Muscle of leg (tissue), 11 donors: ENCODE measurements around the gene RPL11. TPM values are rescaled to one million over a fixed set of nuclear protein-coding genes. Genes with fewer than 3 reads are reported as not detected.
A peak's percentile ranks its signal among the peaks of the same experiment; 100 is the strongest.
"Not testable (repeated sequence)": the region's sequence is repeated elsewhere in the genome, so short reads cannot be mapped to it uniquely, and the experiment has no call there.

Source experiments
- DNase-seq: peaks from one replicate; pipeline ENCODE4 v3.0.0; 2013
- H3K27ac ChIP-seq: one replicate; pipeline ENCODE4 v1.5.1; 2013; ENCODE audit warnings: mild to moderate bottlenecking, low read length, control low read depth
- H3K27me3 ChIP-seq: one replicate; pipeline ENCODE4 v1.6.1; 2013; ENCODE audit warnings: low read length; ENCODE audit not compliant: control insufficient read depth, insufficient read depth
- H3K36me3 ChIP-seq: one replicate; pipeline ENCODE4 v1.6.1; 2013; ENCODE audit warnings: low read length; ENCODE audit not compliant: control insufficient read depth, insufficient read depth
- H3K4me1 ChIP-seq: one replicate; pipeline ENCODE4 v1.6.1; 2013; ENCODE audit warnings: low read length; ENCODE audit not compliant: control insufficient read depth, insufficient read depth
- H3K4me3 ChIP-seq: one replicate; pipeline ENCODE4 v1.5.1; 2013; ENCODE audit warnings: low read length, control low read depth
- H3K9me3 ChIP-seq: replicated peaks from 2 replicates; pipeline ENCODE4 v1.6.1; 2013; ENCODE audit warnings: low read depth, low read length; ENCODE audit not compliant: control insufficient read depth
- WGBS: methylation state at CpG from one replicate; pipeline ENCODE4 v1.1.5; 2013; ENCODE audit warnings: missing lambda C conversion rate; ENCODE audit not compliant: insufficient coverage; 5-methylcytosine and 5-hydroxymethylcytosine counted together
- polyA plus RNA-seq, 8 donors: library from polyadenylated mRNA; unstranded; fragments of 120-200 nt; gene quantifications; one replicate each; pipeline versions ENCODE4 v1.2.1 to v1.2.3, GENCODE V29; 2013; ENCODE audit warnings: inconsistent platforms in 1 of 8, low replicate concordance in 1 of 8; ENCODE audit not compliant: insufficient read length in 8 of 8, insufficient read depth in 1 of 8
- total RNA-seq: library from RNA; stranded (reverse); fragments of 120-200 nt; gene quantifications from one replicate; pipeline ENCODE4 v1.2.4, GENCODE V29; 2013

The RPL11 gene
- total and polyA plus RNA-seq, 9 donors, result 2,763 to 3,658 (median 3,093) TPM

DNA sequence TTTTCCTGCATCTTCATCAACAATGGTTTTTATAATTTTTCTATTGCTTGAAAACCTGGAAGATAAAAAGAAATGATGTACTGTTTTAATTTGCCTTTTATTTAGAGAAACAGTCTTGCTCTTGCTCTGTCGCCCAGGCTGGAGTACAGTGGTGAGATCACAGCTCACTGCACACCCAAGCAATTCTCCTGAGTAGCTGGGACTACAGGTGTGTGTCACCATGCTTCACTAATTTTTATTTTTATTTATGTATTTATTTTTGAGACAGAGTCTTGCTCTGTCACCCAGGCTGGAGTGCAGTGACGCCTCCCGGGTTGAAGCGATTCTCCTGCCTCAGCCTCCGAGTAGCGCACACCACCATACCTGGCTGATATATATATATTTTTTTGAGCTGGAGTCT, 43.0 kb upstream of the RPL11 start:
- Histone ChIP-seq H3K4me1 (peaks cover 19% of the 10 kb centered on the region), H3K27ac (no peak overlapping the region), H3K27me3 (peaks cover 4% of the 10 kb centered on the region), H3K9me3 (peaks cover 4% of the 10 kb centered on the region), H3K36me3 (no peaks in the 10 kb centered on the region), H3K4me3 (no peak overlapping the region)
- WGBS, result no CpG with 5 or more reads among the region's 6 CpGs
- no peak for DNase-seq

DNA sequence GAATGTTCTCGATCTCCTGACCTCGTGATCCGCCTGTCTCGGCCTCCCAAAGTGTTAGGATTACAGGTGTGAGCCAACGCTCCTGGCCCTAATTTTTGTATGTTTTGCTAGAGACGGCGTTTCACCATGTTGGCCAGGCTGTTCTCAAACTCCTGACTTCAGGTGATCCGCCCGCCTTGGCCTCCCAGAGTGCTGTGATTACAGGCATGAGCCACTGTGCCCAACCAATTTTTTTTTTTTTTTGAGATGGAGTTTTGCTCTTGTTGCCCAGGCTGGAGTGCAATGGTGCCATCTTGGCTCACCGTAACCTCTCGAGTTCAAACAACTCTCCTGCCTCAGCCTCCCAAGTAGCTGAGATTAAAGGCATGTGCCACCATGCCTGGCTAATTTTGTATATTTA, 42.4 kb upstream of the RPL11 start:
- 85% methylated on average over 7 of the region's 11 CpGs for WGBS
- H3K27ac ChIP-seq, H3K4me3 ChIP-seq, DNase-seq, H3K9me3 ChIP-seq, H3K36me3 ChIP-seq, H3K27me3 ChIP-seq: not testable (repeated sequence)
- peaks cover 13% of the 10 kb centered on the region for H3K4me1 ChIP-seq

DNA sequence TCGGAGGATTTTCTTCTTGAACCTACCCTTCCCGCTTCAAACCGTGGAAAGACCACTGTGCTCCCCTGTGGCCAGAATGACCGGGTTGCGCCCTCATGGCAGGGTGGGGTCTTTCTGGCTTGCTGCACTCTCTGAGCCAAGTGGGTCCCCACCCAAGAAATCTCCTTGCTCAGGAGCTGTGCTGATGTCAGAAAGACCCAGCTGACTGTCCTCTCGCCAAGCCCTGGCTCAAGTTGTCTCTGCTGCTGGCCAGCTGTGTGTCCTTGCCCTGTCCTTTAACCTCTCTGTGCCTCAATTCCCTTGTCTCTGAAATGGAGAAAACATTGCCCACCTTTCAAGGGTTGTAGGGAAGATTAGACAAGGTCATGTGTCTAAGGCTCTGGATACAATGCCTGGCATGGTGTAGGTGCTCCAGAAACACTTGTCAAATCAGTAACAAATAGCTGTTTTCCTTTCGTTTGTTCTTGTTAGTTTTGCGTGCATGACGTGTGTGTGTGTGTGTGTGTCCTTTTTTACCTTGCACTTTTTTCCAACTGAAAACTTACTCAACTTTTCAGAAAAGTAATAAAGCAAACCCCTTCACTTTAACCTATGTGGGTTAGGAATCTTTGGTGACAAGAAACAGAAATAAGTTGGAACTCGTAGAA, 41.1 kb upstream of the RPL11 start:
- Histone ChIP-seq H3K36me3 (no peaks in the 10 kb centered on the region), H3K4me3 (no peak overlapping the region), H3K9me3 (no peaks in the 10 kb centered on the region), H3K27ac (peak overlapping the region; percentile 35), H3K27me3 (peaks cover 4% of the 10 kb centered on the region), H3K4me1 (peaks cover 7% of the 10 kb centered on the region)
- DNase-seq, result peak; percentile 82
- 44% methylated on average over 4 of the region's 10 CpGs for WGBS

DNA sequence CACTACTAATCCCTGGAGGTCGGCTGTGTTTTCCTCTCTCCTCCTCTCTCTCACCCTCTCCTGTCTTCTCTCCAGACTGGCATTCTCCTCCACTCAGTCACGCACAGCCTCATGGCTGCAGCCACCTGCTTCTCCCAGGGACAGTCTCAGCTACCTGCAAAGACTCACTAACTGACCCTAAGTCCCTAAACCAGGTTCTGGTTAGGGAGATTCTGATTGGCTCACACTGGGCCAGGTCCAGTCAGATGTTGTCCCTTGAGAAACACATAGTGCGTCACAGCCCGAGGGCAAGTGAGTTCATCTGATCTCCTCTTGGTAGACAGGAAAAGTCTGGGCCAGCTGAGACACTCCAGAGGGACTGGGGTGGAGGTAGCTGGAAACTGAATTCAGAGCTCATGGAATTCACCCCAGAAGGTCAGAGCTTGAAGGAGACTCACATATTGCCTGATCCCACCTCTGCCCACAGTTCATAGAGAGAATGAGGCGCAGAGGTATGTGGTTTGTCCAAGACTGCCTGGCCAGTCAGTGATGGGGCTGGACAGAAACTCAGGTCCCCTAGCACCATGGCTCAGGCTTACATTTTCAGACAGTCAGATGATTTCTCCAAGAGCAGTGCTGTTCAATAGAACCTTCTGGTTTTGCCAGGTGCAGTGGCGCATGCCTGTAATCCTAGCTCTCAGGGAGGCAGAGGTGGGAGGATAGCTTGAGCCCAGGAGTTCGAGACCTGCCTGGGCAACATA, 40.4 kb upstream of the RPL11 start:
- Histone ChIP-seq H3K27me3 (peaks cover 4% of the 10 kb centered on the region), H3K9me3 (no peaks in the 10 kb centered on the region), H3K36me3 (no peaks in the 10 kb centered on the region), H3K4me1 (peaks cover 7% of the 10 kb centered on the region), H3K4me3 (no peak overlapping the region), H3K27ac (no peak overlapping the region)
- DNase-seq, result peak; percentile 48
- 36% methylated on average over 5 of the region's 7 CpGs for WGBS

DNA sequence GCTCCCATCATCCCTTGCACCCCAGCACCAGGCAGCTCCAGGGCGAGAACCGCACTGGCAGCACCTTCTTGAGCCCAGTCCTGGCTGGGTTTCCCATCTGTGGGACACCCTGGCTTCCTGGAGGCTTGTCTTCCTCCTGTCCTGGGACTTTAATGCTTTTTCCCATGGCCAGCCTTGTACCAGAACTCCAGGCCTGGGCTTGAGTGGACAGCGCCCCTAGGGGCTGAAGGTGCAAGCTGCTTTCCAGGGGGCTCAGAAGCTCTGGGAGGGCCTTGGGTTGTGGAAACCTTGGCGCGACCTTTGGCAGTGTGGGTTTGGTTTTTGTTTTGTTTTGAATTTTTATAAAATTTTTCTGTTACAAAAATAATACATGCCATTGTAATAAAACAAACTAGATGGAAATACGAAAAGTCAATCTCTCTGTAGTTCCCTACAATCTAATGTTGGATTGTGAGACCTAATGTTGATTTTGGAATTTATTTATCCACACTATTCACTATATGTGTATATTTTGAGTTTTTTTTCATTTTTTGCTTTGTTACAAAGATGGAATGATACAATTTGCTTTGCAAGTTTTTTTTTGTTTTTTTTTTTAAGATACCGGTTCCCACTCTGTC, 33.8 kb upstream of the RPL11 start:
- Histone ChIP-seq H3K4me1 (no peaks in the 10 kb centered on the region), H3K4me3 (no peak overlapping the region), H3K27me3 (no peaks in the 10 kb centered on the region), H3K9me3 (no peaks in the 10 kb centered on the region), H3K27ac (no peak overlapping the region), H3K36me3 (no peaks in the 10 kb centered on the region)
- peak; percentile 47 for DNase-seq
- WGBS, result 20% methylated on average over 2 of the region's 7 CpGs

DNA sequence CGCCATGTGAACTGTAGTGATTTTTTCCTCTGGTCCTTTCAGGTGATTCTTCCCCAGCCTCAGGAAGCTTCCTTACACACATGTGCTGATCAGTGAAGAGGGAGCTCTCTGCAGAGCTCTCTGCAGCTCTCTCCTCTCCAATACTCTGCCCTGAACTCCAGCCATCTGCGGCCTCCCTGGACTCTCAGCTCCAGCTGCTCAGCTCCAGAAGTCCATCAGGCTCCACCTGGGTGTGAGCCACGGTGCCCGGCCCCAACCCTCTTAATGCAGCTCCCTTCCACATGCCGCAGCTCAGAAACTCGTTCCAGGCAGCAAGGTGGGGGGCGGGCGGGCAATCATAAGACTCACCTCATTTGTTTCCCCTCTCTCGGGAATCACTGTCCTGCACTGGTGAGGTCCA, 30.9 kb upstream of the RPL11 start:
- Histone ChIP-seq H3K4me1 (no peaks in the 10 kb centered on the region), H3K4me3 (no peak overlapping the region), H3K9me3 (no peaks in the 10 kb centered on the region), H3K27ac (no peak overlapping the region), H3K27me3 (no peaks in the 10 kb centered on the region), H3K36me3 (no peaks in the 10 kb centered on the region)
- DNase-seq, result peak; percentile 17
- 45% methylated on average over 8 of the region's 9 CpGs for WGBS

DNA sequence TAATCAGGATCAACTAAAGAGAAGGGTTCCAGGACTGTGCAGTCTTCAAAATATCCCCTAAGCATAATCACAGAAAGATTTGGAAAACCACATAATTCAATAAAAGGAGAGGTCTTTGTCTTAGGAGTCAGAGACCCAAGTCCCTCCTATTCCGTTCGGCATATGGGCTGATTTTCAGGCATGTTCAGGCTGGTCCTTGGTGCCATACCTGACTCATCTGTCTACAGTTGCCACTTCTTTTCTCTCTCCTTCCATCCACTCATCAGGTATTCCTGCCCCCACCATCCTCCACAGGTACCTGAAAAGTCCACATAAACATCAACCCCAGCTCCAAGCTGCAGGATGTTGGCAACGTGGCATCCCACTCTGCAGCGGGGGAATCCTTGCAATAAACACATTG, 29.7 kb upstream of the RPL11 start:
- WGBS, result 90% methylated on average over 2 of the region's 4 CpGs
- no peak overlapping the region for H3K4me3 ChIP-seq
- no peak for DNase-seq
- H3K36me3 ChIP-seq, result no peaks in the 10 kb centered on the region
- no peaks in the 10 kb centered on the region for H3K4me1 ChIP-seq
- no peaks in the 10 kb centered on the region for H3K27me3 ChIP-seq
- no peak overlapping the region for H3K27ac ChIP-seq
- no peaks in the 10 kb centered on the region for H3K9me3 ChIP-seq

DNA sequence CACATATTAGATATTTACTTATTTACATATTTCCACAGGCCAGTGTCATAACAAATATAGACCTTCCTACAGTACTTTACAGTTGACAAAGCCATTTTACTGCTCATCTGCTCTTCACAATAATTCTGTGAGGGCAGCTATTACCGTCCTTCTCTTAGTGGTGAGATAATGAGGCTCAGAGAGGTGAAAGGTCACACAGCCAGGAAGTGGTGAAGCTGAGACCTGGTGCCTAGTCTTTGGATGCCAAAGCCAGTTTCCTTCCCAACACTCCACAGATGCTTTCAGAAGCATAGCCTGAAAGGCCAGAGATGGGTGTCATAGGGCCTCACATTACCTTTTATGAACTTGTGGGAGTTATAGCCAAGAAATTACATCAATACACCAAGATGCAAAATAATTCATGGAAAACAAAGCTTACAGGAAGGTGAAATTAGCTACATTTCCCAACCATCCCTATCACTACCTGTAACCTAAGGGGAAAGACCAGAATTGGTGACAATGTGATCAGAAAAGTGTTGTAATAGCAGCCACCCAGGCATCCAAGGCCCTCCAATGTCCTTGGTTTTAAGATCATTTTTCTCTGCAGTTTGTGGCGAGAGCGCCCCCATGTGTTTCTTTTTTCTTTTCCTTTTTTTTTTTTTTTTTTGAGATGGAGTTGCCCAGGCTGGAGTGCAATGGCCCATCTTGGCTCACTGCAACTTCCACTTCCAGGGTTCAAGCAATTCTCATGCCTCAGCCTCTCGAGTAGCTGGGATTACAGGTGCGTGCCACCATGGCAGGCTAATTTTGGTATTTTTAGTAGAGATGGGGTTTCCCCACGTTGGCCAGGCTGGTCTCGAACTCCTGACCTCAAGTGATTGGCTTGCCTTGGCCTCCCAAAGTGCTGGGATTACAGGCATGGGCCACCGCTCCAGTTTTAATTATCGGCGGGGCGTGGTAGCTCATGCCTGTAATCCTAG, 26.5 kb upstream of the RPL11 start:
- H3K4me3 ChIP-seq, result no peak overlapping the region
- H3K9me3 ChIP-seq, result no peaks in the 10 kb centered on the region
- H3K4me1 ChIP-seq, result no peaks in the 10 kb centered on the region
- 83% methylated on average over 6 of the region's 11 CpGs for WGBS
- peak; percentile 44 for DNase-seq
- no peaks in the 10 kb centered on the region for H3K27me3 ChIP-seq
- H3K36me3 ChIP-seq, result no peaks in the 10 kb centered on the region
- H3K27ac ChIP-seq, result no peak overlapping the region

DNA sequence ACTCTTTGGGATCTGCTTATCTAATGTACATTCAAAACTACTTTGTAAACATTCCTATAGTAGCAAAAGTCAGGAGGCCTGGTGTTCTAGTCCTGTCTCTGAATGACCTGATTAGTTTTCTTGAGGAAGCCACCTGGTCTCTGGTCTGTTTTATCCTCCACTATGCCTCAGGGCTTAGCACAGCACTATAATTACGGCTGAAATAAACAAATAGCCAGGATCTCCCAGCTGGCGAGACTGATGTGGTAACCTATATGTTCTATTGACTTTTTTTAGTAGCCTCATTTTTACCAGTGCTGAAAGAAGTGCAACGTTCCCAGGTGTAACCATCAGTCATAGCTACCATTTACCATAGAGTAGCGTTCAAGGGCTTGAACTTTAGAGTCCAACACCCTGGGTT, 24.2 kb upstream of the RPL11 start:
- Histone ChIP-seq H3K27me3 (no peaks in the 10 kb centered on the region), H3K36me3 (no peaks in the 10 kb centered on the region), H3K4me1 (no peaks in the 10 kb centered on the region), H3K9me3 (no peaks in the 10 kb centered on the region), H3K27ac (no peak overlapping the region), H3K4me3 (no peak overlapping the region)
- no CpG with 5 or more reads among the region's 4 CpGs for WGBS
- no peak for DNase-seq

DNA sequence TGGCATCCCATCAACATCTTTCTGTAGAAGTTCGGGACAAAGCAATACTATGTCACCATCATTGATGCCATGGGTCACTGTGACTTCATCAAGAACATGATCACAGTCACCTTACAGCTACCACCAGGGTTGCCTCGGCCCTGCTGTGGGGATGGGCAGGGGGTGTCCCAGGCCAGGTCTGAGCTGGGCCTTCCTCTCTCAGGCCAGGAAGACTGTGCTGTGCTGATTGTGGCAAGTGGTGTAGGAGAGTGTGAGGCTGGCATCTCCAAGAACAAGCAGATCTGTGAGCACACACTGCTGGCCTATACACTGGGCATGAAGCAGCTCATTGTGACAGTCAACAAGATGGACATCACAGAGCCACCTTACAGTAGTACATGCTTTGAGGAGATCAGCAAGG, 20.9 kb upstream of the RPL11 start:
- WGBS, result no CpG with 5 or more reads among the region's 2 CpGs
- Histone ChIP-seq H3K27ac (no peak overlapping the region), H3K27me3 (no peaks in the 10 kb centered on the region), H3K9me3 (no peaks in the 10 kb centered on the region), H3K36me3 (no peaks in the 10 kb centered on the region), H3K4me1 (no peaks in the 10 kb centered on the region), H3K4me3 (no peak overlapping the region)
- no peak for DNase-seq
